ENCODE results near the gene HEXA.

The HEXA gene

DNA sequence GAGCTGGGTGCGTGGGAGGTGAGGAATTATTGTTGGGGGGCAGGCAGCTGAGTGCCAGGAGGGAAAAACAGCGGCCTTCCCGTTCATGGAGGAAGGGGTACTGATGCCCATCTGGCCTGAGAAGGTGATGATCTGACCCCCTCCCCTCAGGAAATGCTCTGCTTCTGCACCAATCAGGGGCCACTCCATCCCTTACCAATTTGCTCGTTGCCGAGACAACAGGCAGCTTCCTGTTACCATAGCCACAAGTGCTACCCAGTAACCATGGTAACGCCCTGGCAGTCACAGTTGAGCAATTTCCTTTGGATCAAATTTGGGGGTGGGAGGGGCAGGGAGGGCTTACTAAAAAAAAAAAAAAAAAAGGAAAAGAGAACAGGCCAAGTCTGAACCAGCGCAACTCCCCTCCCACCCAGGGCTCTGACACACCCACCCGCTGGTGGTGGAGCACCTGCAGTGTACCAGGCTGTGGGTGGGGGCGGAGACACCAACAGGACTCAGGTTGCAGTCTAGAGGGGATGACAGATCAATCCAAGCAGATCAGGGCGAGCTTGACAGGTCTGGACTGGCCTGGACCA lies 69.5 kb downstream of the HEXA start:
- H3K4me3 ChIP-seq (replicated peaks; ENCODE audit: low read depth, low read length) = no peak overlapping the region
- no peak for DNase-seq (ENCODE audit: extremely low read depth, low read depth)
- TF ChIP-seq, protein P1, sequence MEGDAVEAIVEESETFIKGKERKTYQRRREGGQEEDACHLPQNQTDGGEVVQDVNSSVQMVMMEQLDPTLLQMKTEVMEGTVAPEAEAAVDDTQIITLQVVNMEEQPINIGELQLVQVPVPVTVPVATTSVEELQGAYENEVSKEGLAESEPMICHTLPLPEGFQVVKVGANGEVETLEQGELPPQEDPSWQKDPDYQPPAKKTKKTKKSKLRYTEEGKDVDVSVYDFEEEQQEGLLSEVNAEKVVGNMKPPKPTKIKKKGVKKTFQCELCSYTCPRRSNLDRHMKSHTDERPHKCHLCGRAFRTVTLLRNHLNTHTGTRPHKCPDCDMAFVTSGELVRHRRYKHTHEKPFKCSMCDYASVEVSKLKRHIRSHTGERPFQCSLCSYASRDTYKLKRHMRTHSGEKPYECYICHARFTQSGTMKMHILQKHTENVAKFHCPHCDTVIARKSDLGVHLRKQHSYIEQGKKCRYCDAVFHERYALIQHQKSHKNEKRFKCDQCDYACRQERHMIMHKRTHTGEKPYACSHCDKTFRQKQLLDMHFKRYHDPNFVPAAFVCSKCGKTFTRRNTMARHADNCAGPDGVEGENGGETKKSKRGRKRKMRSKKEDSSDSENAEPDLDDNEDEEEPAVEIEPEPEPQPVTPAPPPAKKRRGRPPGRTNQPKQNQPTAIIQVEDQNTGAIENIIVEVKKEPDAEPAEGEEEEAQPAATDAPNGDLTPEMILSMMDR (IDR thresholded peaks at IDR 0.05; ENCODE audit: low read depth, low read length, missing control alignments) = no peak

DNA sequence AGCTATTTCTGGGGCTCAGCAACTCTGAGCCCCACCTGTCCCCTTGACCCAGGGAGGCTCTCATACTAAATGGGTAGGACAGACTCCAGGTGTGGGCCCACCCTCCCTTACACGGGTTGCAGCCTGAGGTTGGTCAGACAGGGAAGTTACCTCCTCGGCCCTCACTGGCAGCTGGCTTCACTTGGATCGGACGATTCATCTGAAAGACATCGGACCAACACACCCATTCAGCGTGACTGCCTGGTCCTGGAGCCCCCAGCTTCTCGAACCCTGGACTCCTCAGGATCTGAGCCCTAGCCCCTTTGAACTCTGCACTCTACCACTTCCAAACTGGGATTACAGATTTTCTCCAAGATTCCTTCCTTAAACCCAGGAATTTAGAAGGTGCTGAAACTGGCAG lies 71.2 kb downstream of the HEXA start:
- TF ChIP-seq, protein P1 (IDR thresholded peaks at IDR 0.05; ENCODE audit: low read depth, low read length, missing control alignments) = no peak
- no peak for DNase-seq (ENCODE audit: extremely low read depth, low read depth)
- H3K4me3 ChIP-seq (replicated peaks; ENCODE audit: low read depth, low read length) = no peak overlapping the region

DNA sequence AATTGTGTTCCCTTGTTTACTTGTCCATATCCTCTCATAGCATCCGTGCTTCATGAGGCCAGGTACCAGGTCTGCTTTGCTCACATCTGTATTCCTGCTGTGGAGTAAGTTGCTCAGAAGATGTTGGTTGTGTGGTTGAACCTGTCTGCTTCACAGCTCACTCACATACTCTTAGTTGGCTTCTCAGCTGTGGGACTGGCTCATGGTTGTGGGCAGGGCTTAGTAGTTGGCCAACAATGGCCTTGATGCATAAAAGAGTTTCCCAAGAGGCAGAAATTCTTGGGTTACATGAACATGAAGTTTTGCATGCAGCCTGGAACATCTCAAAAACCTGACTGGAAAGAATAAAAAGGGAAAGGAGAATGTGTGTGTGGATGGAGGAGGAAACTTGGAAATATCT lies 72.9 kb downstream of the HEXA start:
- no peak overlapping the region for H3K4me3 ChIP-seq (replicated peaks; ENCODE audit: low read depth, low read length)
- TF ChIP-seq, protein P1 (IDR thresholded peaks at IDR 0.05; ENCODE audit: low read depth, low read length, missing control alignments) = no peak
- DNase-seq (ENCODE audit: extremely low read depth, low read depth) = no peak

Data from HFF-Myc (cell line).